Measurements from ENCODE around the gene NUP210. TPM values are rescaled to one million over a fixed set of nuclear protein-coding genes. Genes with fewer than 3 reads are reported as not detected.

The NUP210 gene
- total and polyA plus RNA-seq, 2 experiments from 2014 or later = 13.8 to 73.9 TPM

DNA sequence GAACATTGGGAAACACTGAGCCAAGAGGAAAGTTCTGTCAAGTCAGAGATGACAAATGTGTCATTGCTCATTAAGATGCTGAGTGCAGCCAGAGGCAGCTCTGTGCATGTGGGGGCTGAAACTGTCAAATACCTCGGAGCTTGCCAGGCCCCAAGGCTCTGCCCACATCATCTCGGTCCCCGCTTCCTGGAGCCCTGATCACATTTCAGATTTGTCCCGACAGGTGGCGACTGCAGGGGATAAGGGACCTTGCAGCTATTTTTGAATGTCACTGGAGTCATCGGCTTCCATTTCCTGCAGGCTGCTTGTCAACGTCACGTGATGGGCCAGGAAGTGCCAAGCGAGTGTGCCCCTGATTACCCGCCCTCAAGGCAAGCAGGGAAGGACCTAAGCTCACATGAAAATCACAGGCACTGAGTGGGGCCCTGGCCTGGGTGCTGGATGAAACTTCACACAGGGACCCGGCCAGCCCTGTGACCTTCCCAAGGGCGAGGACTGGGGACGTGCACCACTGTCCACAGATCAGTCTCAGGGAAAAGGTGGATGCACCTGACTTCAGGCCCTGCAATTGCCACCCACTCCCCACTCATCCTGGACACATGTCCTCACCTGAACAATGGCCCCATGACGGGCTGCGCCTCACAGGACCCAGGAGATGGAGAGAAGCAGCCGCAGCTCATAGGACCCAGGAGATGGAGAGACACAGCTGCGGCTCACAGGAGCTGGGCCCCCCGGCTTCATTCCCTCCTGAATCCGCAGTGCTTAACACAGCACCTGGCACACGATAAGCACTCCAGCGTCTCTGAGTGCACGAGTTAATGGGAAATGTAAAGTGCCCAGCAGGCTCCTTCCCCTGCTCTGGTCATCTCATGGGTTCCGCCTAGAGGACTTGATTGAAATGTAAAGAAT lies 73.4 kb downstream of the NUP210 start (continued):
- TF ChIP-seq, protein P1, sequence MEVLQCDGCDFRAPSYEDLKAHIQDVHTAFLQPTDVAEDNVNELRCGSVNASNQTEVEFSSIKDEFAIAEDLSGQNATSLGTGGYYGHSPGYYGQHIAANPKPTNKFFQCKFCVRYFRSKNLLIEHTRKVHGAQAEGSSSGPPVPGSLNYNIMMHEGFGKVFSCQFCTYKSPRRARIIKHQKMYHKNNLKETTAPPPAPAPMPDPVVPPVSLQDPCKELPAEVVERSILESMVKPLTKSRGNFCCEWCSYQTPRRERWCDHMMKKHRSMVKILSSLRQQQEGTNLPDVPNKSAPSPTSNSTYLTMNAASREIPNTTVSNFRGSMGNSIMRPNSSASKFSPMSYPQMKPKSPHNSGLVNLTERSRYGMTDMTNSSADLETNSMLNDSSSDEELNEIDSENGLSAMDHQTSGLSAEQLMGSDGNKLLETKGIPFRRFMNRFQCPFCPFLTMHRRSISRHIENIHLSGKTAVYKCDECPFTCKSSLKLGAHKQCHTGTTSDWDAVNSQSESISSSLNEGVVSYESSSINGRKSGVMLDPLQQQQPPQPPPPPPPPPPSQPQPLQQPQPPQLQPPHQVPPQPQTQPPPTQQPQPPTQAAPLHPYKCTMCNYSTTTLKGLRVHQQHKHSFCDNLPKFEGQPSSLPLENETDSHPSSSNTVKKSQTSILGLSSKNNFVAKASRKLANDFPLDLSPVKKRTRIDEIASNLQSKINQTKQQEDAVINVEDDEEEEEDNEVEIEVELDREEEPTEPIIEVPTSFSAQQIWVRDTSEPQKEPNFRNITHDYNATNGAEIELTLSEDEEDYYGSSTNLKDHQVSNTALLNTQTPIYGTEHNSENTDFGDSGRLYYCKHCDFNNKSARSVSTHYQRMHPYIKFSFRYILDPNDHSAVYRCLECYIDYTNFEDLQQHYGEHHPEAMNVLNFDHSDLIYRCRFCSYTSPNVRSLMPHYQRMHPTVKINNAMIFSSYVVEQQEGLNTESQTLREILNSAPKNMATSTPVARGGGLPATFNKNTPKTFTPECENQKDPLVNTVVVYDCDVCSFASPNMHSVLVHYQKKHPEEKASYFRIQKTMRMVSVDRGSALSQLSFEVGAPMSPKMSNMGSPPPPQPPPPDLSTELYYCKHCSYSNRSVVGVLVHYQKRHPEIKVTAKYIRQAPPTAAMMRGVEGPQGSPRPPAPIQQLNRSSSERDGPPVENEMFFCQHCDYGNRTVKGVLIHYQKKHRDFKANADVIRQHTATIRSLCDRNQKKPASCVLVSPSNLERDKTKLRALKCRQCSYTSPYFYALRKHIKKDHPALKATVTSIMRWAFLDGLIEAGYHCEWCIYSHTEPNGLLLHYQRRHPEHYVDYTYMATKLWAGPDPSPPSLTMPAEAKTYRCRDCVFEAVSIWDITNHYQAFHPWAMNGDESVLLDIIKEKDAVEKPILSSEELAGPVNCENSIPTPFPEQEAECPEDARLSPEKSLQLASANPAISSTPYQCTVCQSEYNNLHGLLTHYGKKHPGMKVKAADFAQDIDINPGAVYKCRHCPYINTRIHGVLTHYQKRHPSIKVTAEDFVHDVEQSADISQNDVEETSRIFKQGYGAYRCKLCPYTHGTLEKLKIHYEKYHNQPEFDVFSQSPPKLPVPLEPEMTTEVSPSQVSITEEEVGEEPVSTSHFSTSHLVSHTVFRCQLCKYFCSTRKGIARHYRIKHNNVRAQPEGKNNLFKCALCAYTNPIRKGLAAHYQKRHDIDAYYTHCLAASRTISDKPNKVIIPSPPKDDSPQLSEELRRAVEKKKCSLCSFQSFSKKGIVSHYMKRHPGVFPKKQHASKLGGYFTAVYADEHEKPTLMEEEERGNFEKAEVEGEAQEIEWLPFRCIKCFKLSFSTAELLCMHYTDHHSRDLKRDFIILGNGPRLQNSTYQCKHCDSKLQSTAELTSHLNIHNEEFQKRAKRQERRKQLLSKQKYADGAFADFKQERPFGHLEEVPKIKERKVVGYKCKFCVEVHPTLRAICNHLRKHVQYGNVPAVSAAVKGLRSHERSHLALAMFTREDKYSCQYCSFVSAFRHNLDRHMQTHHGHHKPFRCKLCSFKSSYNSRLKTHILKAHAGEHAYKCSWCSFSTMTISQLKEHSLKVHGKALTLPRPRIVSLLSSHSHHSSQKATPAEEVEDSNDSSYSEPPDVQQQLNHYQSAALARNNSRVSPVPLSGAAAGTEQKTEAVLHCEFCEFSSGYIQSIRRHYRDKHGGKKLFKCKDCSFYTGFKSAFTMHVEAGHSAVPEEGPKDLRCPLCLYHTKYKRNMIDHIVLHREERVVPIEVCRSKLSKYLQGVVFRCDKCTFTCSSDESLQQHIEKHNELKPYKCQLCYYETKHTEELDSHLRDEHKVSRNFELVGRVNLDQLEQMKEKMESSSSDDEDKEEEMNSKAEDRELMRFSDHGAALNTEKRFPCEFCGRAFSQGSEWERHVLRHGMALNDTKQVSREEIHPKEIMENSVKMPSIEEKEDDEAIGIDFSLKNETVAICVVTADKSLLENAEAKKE (CRISPR knock-in tag; IDR thresholded peaks at IDR 0.05) = no peak
- no peak for TF ChIP-seq JUNB (IDR thresholded peaks at IDR 0.05; ENCODE audit: unreplicated experiment)

DNA sequence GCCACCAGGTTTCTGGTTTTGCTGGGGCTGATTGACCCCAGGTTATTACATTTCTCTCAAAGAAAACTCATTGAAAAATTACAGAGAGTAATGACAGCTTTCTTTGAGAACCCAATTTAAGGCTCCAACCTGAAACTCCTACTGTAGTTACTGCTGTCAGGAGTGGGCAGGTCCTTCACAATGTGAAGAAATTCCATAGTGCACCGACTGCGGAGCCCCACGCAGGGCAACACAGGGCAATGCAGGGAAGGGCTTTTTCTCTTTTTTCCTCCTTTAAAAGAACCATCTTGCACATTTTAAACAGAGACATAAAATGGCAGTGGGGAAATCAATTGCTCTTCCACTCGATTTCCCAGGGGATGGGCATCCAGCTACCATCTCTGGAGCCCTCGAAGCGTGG lies 74.3 kb downstream of the NUP210 start:
- Mint-ChIP-seq H3K9me3 (no peaks in the 10 kb centered on the region; the same call in 2 of the 3 replicates), H3K4me1 (peaks cover 64% of the 10 kb centered on the region), H3K27ac (peak overlapping the region; percentile 97; the same call in 1 of the 2 replicates), H3K27me3 (ENCODE audit: insufficient read depth, low read depth, poor library complexity) (peaks cover 27% of the 10 kb centered on the region), H3K4me3 (no peak overlapping the region), H3K36me3 (ENCODE audit: low read depth) (peaks cover 59% of the 10 kb centered on the region)
- no peak overlapping the region for H3K4me3 ChIP-seq
- H3K36me3 ChIP-seq (ENCODE audit: insufficient read depth) = no peaks in the 10 kb centered on the region
- H3K9me2 ChIP-seq (ENCODE audit: insufficient read depth) = no peaks in the 10 kb centered on the region
- peak overlapping the region; percentile 61; the same call in 1 of the 2 replicates for H3K4me2 ChIP-seq
- no peaks in the 10 kb centered on the region for H3K27me3 ChIP-seq (ENCODE audit: insufficient read depth)
- H3K79me2 ChIP-seq (replicated peaks; ENCODE audit: insufficient read depth) = no peaks in the 10 kb centered on the region
- peaks cover 49% of the 10 kb centered on the region for H3K4me1 ChIP-seq (ENCODE audit: insufficient read depth)
- no peaks in the 10 kb centered on the region for H4K20me1 ChIP-seq (replicated peaks; ENCODE audit: insufficient read depth)
- DNase-seq (ENCODE audit: low spot score) (no peak), ATAC-seq (no peak)
- peaks cover 17% of the 10 kb centered on the region for H3F3A ChIP-seq (replicated peaks; ENCODE audit: low read depth)
- no peak overlapping the region for H3K27ac ChIP-seq (ENCODE audit: low read depth)
- no peak overlapping the region for H2AFZ ChIP-seq
- TF ChIP-seq NANOG (IDR thresholded peaks at IDR 0.05; ENCODE audit: borderline replicate concordance) (no peak), ZNF114 (CRISPR knock-in tag; IDR thresholded peaks at IDR 0.05) (no peak), JUNB (IDR thresholded peaks at IDR 0.05; ENCODE audit: unreplicated experiment) (no peak), STAT1 (IDR thresholded peaks at IDR 0.05; ENCODE audit: unreplicated experiment) (no peak), ZNF331 (CRISPR knock-in tag; IDR thresholded peaks at IDR 0.05; ENCODE audit: low read depth) (no peak), EZH2 (IDR thresholded peaks at IDR 0.05; ENCODE audit: low read depth, unreplicated experiment) (no peak), CREB1 (CRISPR knock-in tag; IDR thresholded peaks at IDR 0.05; ENCODE audit: low read depth) (no peak)
- TF ChIP-seq, protein P2, sequence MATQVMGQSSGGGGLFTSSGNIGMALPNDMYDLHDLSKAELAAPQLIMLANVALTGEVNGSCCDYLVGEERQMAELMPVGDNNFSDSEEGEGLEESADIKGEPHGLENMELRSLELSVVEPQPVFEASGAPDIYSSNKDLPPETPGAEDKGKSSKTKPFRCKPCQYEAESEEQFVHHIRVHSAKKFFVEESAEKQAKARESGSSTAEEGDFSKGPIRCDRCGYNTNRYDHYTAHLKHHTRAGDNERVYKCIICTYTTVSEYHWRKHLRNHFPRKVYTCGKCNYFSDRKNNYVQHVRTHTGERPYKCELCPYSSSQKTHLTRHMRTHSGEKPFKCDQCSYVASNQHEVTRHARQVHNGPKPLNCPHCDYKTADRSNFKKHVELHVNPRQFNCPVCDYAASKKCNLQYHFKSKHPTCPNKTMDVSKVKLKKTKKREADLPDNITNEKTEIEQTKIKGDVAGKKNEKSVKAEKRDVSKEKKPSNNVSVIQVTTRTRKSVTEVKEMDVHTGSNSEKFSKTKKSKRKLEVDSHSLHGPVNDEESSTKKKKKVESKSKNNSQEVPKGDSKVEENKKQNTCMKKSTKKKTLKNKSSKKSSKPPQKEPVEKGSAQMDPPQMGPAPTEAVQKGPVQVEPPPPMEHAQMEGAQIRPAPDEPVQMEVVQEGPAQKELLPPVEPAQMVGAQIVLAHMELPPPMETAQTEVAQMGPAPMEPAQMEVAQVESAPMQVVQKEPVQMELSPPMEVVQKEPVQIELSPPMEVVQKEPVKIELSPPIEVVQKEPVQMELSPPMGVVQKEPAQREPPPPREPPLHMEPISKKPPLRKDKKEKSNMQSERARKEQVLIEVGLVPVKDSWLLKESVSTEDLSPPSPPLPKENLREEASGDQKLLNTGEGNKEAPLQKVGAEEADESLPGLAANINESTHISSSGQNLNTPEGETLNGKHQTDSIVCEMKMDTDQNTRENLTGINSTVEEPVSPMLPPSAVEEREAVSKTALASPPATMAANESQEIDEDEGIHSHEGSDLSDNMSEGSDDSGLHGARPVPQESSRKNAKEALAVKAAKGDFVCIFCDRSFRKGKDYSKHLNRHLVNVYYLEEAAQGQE (IDR thresholded peaks at IDR 0.05; ENCODE audit: unreplicated experiment) = no peak
- TF ChIP-seq, protein P3, sequence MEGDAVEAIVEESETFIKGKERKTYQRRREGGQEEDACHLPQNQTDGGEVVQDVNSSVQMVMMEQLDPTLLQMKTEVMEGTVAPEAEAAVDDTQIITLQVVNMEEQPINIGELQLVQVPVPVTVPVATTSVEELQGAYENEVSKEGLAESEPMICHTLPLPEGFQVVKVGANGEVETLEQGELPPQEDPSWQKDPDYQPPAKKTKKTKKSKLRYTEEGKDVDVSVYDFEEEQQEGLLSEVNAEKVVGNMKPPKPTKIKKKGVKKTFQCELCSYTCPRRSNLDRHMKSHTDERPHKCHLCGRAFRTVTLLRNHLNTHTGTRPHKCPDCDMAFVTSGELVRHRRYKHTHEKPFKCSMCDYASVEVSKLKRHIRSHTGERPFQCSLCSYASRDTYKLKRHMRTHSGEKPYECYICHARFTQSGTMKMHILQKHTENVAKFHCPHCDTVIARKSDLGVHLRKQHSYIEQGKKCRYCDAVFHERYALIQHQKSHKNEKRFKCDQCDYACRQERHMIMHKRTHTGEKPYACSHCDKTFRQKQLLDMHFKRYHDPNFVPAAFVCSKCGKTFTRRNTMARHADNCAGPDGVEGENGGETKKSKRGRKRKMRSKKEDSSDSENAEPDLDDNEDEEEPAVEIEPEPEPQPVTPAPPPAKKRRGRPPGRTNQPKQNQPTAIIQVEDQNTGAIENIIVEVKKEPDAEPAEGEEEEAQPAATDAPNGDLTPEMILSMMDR (conservative IDR thresholded peaks at IDR 0.05; ENCODE audit: low read depth in 2 of 2) = no peak
- TF ChIP-seq, protein P4, sequence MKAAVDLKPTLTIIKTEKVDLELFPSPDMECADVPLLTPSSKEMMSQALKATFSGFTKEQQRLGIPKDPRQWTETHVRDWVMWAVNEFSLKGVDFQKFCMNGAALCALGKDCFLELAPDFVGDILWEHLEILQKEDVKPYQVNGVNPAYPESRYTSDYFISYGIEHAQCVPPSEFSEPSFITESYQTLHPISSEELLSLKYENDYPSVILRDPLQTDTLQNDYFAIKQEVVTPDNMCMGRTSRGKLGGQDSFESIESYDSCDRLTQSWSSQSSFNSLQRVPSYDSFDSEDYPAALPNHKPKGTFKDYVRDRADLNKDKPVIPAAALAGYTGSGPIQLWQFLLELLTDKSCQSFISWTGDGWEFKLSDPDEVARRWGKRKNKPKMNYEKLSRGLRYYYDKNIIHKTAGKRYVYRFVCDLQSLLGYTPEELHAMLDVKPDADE (IDR thresholded peaks at IDR 0.05) = no peak

All from GM23338 (cell line).